Adrenal gland (tissue), 5 donors: ENCODE data around the gene SLC22A4.

Source experiments
- POLR2A ChIP-seq, 2 donors: fragments of 450-650 bp; IDR thresholded peaks; one replicate each; pipeline ENCODE4 v1.6.1; 2017; ENCODE audit warnings: antibody characterized with exemption in 2 of 2, mild to moderate bottlenecking in 2 of 2, moderate library complexity in 1 of 2
- TF ChIP-seq, protein P1 (sequence below), 6 experiments: fragments of 450-650 bp in 4 of 6; fragments of 200-600 bp in 2 of 6; sonication (generic) in 1 of 6; IDR thresholded peaks; 1 replicate in 5 of 6; 2 replicates in 1 of 6; pipeline versions ENCODE4 v1.5.1 to v1.8.0; 2016 to 2021; ENCODE audit warnings: antibody characterized with exemption in 6 of 6, mild to moderate bottlenecking in 2 of 6, moderate library complexity in 1 of 6
- donor health status: DM: no; HTN: no; CAD: no.

DNA sequence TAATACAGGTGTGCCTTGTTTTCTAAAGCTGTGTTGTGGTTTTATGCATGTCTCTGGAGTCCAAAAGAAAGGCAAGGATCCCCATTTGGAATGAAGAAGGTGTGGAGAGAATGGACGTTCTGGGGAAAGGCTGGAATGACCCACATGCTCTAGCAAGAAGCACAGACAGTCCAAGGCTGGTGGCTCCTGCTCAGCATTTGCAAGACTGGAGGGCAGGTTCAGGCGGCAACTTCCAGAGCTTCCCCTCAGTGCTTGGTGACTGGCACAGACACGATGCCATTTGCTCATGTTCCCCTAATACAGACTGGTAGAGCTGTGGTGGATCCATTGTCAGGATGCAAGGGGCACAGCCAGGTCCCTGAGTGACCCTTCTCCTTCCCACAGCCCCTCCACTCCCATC is 8.2 kb downstream of the SLC22A4 start:
- TF ChIP-seq, protein P1, sequence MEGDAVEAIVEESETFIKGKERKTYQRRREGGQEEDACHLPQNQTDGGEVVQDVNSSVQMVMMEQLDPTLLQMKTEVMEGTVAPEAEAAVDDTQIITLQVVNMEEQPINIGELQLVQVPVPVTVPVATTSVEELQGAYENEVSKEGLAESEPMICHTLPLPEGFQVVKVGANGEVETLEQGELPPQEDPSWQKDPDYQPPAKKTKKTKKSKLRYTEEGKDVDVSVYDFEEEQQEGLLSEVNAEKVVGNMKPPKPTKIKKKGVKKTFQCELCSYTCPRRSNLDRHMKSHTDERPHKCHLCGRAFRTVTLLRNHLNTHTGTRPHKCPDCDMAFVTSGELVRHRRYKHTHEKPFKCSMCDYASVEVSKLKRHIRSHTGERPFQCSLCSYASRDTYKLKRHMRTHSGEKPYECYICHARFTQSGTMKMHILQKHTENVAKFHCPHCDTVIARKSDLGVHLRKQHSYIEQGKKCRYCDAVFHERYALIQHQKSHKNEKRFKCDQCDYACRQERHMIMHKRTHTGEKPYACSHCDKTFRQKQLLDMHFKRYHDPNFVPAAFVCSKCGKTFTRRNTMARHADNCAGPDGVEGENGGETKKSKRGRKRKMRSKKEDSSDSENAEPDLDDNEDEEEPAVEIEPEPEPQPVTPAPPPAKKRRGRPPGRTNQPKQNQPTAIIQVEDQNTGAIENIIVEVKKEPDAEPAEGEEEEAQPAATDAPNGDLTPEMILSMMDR (IDR thresholded peaks at IDR 0.05), result no peak
- TF ChIP-seq POLR2A (IDR thresholded peaks at IDR 0.05), result no peak
